Activated effector memory CD4-positive, alpha-beta T cell treated with Interleukin-2 at 50 U/mL for 16 hours (primary cell): ENCODE results near the gene ABI1.

Experiments
- DNase-seq: peaks from one replicate; pipeline ENCODE4 v3.0.0-alpha.2; 2020

ABI1 gene

GRCh38 chr10:26706936-26707335 is 153.8 kb downstream of the ABI1 start:
- DNase-seq = no peak

GRCh38 chr10:26706206-26706605 is 154.6 kb downstream of the ABI1 start:
- no peak for DNase-seq

GRCh38 chr10:26703974-26704373 is 156.8 kb downstream of the ABI1 start:
- no peak for DNase-seq

GRCh38 chr10:26703096-26703495 is 157.7 kb downstream of the ABI1 start:
- no peak for DNase-seq

- DNase-seq = no peak
Observed at GRCh38 chr10:26700884-26701630, 159.7 kb downstream of the ABI1 start.

- no peak for DNase-seq
Observed at GRCh38 chr10:26699631-26700030, 161.1 kb downstream of the ABI1 start.

- DNase-seq = no peak
Observed at GRCh38 chr10:26698909-26699308, 161.8 kb downstream of the ABI1 start.

GRCh38 chr10:26697922-26698608 is 162.7 kb downstream of the ABI1 start:
- DNase-seq = no peak

- DNase-seq = peak; percentile 62
Observed at GRCh38 chr10:26697163-26697921, 163.4 kb downstream of the ABI1 start, which contains the start of gene PDSS1. TSS of gene PDSS1 (plus strand) at chr10:26697701. CDS start at chr10:26697712, 11 bp downstream.

- no peak for DNase-seq
Observed at GRCh38 chr10:26696786-26697162, 164.0 kb downstream of the ABI1 start.
